GM19467 (cell line): ENCODE results near the gene AMZ1.
"Not testable (repeated sequence)": the region's sequence is repeated elsewhere in the genome, so short reads cannot be mapped to it uniquely, and the experiment has no call there.

ENCODE experiments used
- ATAC-seq: cut with Tn5 transposase; IDR thresholded peaks from one replicate; pipeline ENCODE4 v1.9.1; 2021; ENCODE audit warnings: mild to moderate bottlenecking, moderate library complexity; ENCODE audit not compliant: unreplicated experiment

AMZ1 gene

GRCh38 chr7:2724453-2725177 is 36.6 kb downstream of the AMZ1 start:
- no peak for ATAC-seq

GRCh38 chr7:2725178-2726105 is 37.4 kb downstream of the AMZ1 start:
- no peak for ATAC-seq

- ATAC-seq = no peak
Measured at GRCh38 chr7:2726316-2727018, 38.5 kb downstream of the AMZ1 start.

GRCh38 chr7:2727206-2727605 is 39.2 kb downstream of the AMZ1 start:
- not testable (repeated sequence) for ATAC-seq

GRCh38 chr7:2728316-2729030 is 40.5 kb downstream of the AMZ1 start:
- ATAC-seq = no peak

- no peak for ATAC-seq
Measured at GRCh38 chr7:2729031-2729892, 41.3 kb downstream of the AMZ1 start.

GRCh38 chr7:2729893-2730716 is 42.1 kb downstream of the AMZ1 start:
- ATAC-seq = no peak

DNA sequence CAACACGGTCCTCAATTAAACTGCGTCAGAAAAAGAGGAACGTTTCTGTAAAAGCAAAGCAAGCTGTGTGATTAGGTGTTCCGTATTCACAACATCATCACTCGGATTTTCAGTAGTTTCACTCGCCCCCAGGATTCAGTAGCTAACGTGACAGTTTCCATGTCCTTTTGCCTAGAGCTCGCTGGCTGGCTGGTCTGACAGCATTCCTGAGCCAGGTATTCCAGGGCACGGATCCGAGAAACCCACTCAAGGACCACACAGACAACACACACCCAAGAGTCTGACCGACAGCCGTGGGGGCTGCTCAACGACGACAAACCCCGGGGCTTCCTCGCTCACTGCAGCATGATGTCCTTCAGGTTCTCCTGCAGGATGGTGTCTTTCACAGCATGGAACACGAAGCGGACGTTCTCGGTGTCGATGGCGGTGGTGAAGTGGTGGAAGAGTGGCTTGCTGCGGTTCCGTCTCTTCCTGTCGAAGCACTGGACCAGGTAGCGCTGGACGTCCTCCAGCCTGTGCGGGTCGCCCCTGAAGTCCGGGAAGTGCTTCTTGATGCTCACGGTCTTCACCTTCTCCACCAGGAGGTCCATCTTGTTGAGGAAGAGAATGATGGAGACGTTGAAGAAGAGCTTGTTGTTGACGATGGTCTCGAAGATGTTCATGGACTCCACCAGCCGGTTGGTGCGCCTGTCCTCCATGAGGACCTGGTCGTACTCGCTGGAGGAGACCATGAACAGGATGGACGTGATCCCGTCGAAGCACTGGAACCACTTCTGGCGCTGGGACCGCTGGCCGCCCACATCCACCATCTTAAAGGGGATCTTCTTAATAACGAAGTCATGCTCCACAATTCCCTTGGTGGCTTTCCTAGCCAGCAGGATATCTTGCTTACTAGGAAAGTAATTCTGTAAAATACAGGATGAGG is 43.1 kb downstream of the AMZ1 start:
- no peak for ATAC-seq

DNA sequence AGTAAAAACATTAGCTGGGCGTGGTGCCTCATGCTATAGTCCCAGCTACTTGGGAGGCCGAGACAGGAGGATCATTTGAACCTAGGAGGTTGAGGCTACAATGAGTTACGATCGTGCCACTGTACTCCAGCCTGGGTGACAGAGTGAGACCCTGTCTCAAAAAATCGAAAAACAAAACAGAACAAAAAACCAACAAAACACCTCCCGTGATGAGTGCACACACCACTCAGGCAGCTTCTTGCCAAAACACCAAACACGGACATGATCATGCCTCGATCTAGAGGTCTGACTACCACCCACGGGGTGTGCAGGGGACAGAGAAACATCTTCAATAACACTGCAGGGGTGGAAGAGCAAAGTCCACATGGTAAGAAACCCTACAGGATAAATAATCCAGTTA is 44.4 kb downstream of the AMZ1 start:
- no peak for ATAC-seq

- no peak for ATAC-seq
Measured at GRCh38 chr7:2732959-2733584, 45.1 kb downstream of the AMZ1 start.

GRCh38 chr7:2734084-2734686 is 46.2 kb downstream of the AMZ1 start:
- ATAC-seq = no peak

DNA sequence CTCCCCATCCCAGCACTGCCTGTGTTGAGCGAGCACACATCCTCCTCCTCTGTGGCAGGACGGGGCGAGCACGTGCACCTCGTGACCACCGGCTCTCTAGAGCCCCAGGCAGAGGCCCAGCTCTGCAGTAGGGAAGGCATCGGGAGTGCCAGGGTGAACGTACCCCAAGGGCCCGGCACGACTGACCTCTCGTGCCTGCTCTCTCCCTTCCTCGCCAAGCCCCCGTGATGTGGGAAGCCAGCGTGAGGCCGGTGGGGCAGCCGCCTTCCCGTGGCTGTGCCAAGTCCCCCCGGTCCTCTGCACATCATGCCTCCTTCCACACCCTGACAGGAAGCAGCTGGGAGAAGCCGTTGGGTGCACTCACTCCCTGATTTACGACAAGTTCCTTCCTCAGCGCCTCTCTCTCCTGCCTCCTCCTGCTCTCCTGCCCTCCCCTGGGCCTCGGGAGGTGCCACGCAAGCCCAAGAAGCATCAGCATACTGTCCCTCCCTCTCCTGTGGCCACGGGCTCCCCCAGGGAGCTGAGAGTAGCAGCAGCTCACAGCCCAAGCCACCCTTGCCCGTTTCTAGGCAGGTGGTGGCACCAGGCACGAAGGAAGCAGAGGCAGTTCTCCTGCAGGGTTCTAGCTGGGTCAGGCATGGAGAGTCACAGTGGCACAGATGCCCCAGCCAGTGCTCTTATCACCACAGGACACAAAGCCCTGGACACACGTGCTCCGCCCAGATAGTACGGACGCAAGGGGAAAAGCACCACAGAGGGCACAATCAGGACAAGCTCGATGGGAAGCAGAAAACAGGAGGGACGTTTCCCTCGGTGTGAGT is 47.0 kb downstream of the AMZ1 start:
- ATAC-seq = peak; percentile 55

- no peak for ATAC-seq
Measured at GRCh38 chr7:2735744-2736143, 47.7 kb downstream of the AMZ1 start.

DNA sequence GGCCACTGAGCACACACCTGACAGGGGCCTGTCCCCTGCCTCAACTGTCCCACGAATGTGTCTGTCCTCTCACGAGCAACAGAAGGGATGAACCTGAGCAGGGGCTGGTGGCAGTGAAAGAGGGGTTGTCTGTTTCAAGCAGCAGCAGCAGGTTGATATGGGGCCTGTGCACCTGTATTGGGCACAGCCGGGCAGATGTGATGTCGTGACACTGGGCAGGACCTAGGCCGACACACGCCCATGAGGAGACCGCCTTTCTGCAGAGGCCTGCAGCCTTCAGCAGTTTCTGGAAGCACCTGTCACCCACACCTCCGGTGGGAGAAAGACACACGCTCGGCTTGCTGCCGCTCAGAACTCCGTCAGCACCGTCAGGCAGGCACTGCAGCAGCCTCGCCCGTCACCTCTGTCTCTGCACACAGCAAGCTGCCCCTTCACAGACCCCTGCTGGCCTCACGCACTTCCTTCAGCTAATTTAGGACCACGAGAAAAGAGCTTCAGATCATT is 48.5 kb downstream of the AMZ1 start:
- ATAC-seq = no peak

GRCh38 chr7:2737005-2737743 is 49.2 kb downstream of the AMZ1 start:
- ATAC-seq = not testable (repeated sequence)
